Neural cell (in vitro differentiated cells): ENCODE data around the gene ACOT7.

Experiments used
- CTCF ChIP-seq: fragments of 450-650 bp; IDR thresholded peaks from 2 replicates; pipeline ENCODE4 v1.5.1; 2014; ENCODE audit warnings: antibody characterized with exemption, mild to moderate bottlenecking, moderate library complexity; ENCODE audit not compliant: poor library complexity, severe bottlenecking
- EP300 ChIP-seq: fragments of 450-650 bp; conservative IDR thresholded peaks from 2 replicates; pipeline ENCODE4 v1.6.1; 2014; ENCODE audit warnings: antibody characterized with exemption, mild to moderate bottlenecking, moderate library complexity; ENCODE audit not compliant: poor library complexity, severe bottlenecking
- EZH2 ChIP-seq: fragments of 200-600, 300-800 bp; shearing (Covaris generic), sonication (generic); IDR thresholded peaks from 2 replicates; pipeline ENCODE4 v1.6.1; 2014; ENCODE audit warnings: antibody characterized with exemption, low read length, borderline replicate concordance, mild to moderate bottlenecking; ENCODE audit not compliant: insufficient read depth, poor library complexity, severe bottlenecking
- MXI1 ChIP-seq: fragments of 450-650 bp; conservative IDR thresholded peaks from 2 replicates; pipeline ENCODE4 v1.6.1; 2014; ENCODE audit warnings: antibody characterized with exemption, mild to moderate bottlenecking; ENCODE audit not compliant: poor library complexity, severe bottlenecking
- POLR2AphosphoS5 ChIP-seq: IDR thresholded peaks from 2 replicates; pipeline ENCODE4 v1.6.1; 2012
- RAD21 ChIP-seq: fragments of 450-650 bp; conservative IDR thresholded peaks from 2 replicates; pipeline ENCODE4 v1.6.1; 2014; ENCODE audit warnings: antibody characterized with exemption, mild to moderate bottlenecking, moderate library complexity
- REST ChIP-seq: IDR thresholded peaks from 2 replicates; pipeline ENCODE4 v1.6.1; 2012; ENCODE audit warnings: borderline replicate concordance
- TAF1 ChIP-seq: IDR thresholded peaks from 2 replicates; pipeline ENCODE4 v1.6.1; 2012; ENCODE audit warnings: low read depth

DNA sequence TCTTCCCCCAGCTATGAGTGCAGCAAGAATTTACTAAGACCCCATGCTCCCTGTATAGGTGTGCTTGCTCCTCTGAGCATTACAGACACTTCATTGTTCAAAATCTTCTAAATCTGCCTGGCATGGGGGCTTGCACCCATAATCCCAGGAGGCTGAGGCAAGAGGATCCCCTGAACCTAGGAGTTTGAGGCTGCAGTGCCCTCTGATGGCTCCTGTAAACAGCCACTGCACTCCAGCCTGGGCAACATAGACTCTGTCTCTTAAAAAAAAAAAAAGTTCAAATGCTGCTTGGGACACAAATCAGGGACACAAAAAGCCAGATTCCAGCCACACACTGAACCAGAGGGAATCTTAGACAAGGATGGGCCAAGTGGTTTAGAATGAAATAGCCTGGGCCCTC is 3.4 kb upstream of the ACOT7 start:
- no peak for TF ChIP-seq CTCF
- no peak for TF ChIP-seq REST
- no peak for TF ChIP-seq RAD21
- no peak for TF ChIP-seq EP300
- TF ChIP-seq POLR2AphosphoS5: no peak
- TF ChIP-seq MXI1: no peak
- no peak for TF ChIP-seq TAF1
- TF ChIP-seq EZH2: no peak
